ENCODE data around the gene ARFGEF2. TPM values are rescaled to one million over a fixed set of nuclear protein-coding genes. Genes with fewer than 3 reads are reported as not detected.

Gene ARFGEF2
- total and polyA plus RNA-seq, 4 donors = 10.3 to 51.3 (median 16.6) TPM

GRCh38 chr20:49029203-49029602, 107.7 kb downstream of the ARFGEF2 start:
- no peak overlapping the region for H3K9ac ChIP-seq (ENCODE audit: low read depth in 1 of 2, low read length in 2 of 2)

More at GRCh38 chr20:49029203-49029602, 107.7 kb downstream of the ARFGEF2 start:
- H3K4me1 ChIP-seq (ENCODE audit: control insufficient read depth in 4 of 4, insufficient read depth in 4 of 4, low read length in 3 of 4) = no peaks in the 10 kb centered on the region
- no peaks in the 10 kb centered on the region for H3K27me3 ChIP-seq (ENCODE audit: control insufficient read depth in 4 of 4, insufficient read depth in 4 of 4, low read length in 3 of 4)
- H3K4me3 ChIP-seq (ENCODE audit: low read depth in 1 of 3, low read length in 3 of 3) = no peak overlapping the region
- WGBS = 98% methylated on average over 1 of the region's 1 CpG
- peaks cover 12 to 65% (median 50%) of the 10 kb centered on the region in 4 donors for H3K36me3 ChIP-seq (ENCODE audit: control insufficient read depth in 4 of 4, insufficient read depth in 3 of 4, low read depth in 1 of 4, low read length in 3 of 4)
- no peak overlapping the region for H3K27ac ChIP-seq (ENCODE audit: low read depth in 1 of 2, low read length in 2 of 2)
- no peaks in the 10 kb centered on the region for H3K9me3 ChIP-seq (ENCODE audit: control insufficient read depth in 4 of 4, low read length in 3 of 4)
- no peak for DNase-seq (ENCODE audit: low spot score)
- TF ChIP-seq FOXA1 (IDR thresholded peaks at IDR 0.05) = no peak
- TF ChIP-seq HNF4A (conservative IDR thresholded peaks at IDR 0.05) = no peak
- no peak for TF ChIP-seq FOXA2 (IDR thresholded peaks at IDR 0.05)
- TF ChIP-seq GABPA (IDR thresholded peaks at IDR 0.05 in 1 of 2, conservative IDR thresholded peaks at IDR 0.05 in 1 of 2) = no peak
- TF ChIP-seq TAF1 (conservative IDR thresholded peaks at IDR 0.05) = no peak
- no peak for TF ChIP-seq ATF3 (IDR thresholded peaks at IDR 0.05)
- TF ChIP-seq HNF4G (IDR thresholded peaks at IDR 0.05) = no peak
- TF ChIP-seq ZBTB33 (IDR thresholded peaks at IDR 0.05) = no peak
- no peak for TF ChIP-seq SP1 (IDR thresholded peaks at IDR 0.05)
- TF ChIP-seq JUND (IDR thresholded peaks at IDR 0.05) = no peak
- no peak for TF ChIP-seq YY1 (IDR thresholded peaks at IDR 0.05)
- no peak for TF ChIP-seq MAX (IDR thresholded peaks at IDR 0.05)
- TF ChIP-seq RAD21 (IDR thresholded peaks at IDR 0.05) = no peak
- TF ChIP-seq NR2F2 (IDR thresholded peaks at IDR 0.05) = no peak
- TF ChIP-seq CTCF (IDR thresholded peaks at IDR 0.05; ENCODE audit: low read depth, low read length, missing input control) = no peak
- TF ChIP-seq EGR1 (IDR thresholded peaks at IDR 0.05; ENCODE audit: low read depth in 2 of 2) = no peak
- no peak for TF ChIP-seq REST (IDR thresholded peaks at IDR 0.05)
- TF ChIP-seq RXRA (IDR thresholded peaks at IDR 0.05) = no peak
